Muscle layer of duodenum (tissue), 2 donors: ENCODE data around the gene CDK14.

Experiments used
- H3K27ac ChIP-seq: one replicate; pipeline ENCODE4 v1.7.0; 2013; ENCODE audit warnings: mild to moderate bottlenecking, low read length
- H3K27me3 ChIP-seq: one replicate; pipeline ENCODE4 v1.7.0; 2013; ENCODE audit warnings: low read depth, mild to moderate bottlenecking, control low read depth, low read length
- H3K36me3 ChIP-seq, 2 donors: one replicate each; pipeline ENCODE4 v1.7.0; 2013; ENCODE audit warnings: low read length in 2 of 2, control low read depth in 1 of 2, mild to moderate bottlenecking in 1 of 2; ENCODE audit not compliant: insufficient read depth in 2 of 2, control insufficient read depth in 1 of 2
- H3K4me1 ChIP-seq, 2 donors: one replicate each; pipeline ENCODE4 v1.7.0; 2013; ENCODE audit warnings: low read length in 2 of 2, mild to moderate bottlenecking in 2 of 2, control low read depth in 1 of 2, moderate library complexity in 1 of 2; ENCODE audit not compliant: insufficient read depth in 2 of 2, control insufficient read depth in 1 of 2
- H3K4me3 ChIP-seq, 2 donors: one replicate each; pipeline ENCODE4 v1.7.0; 2013; ENCODE audit warnings: low read length in 2 of 2, low read depth in 1 of 2, mild to moderate bottlenecking in 1 of 2
- H3K9me3 ChIP-seq, 2 donors: one replicate each; pipeline ENCODE4 v1.7.0; 2013; ENCODE audit warnings: low read length in 2 of 2, control low read depth in 1 of 2, mild to moderate bottlenecking in 1 of 2; ENCODE audit not compliant: control insufficient read depth in 1 of 2
- donor health status: healthy.

The CDK14 gene

GRCh38 chr7:91089382-91089963 is 493.4 kb downstream of the CDK14 start:
- H3K27ac ChIP-seq, result no peak overlapping the region
- H3K36me3 ChIP-seq, result no peaks in the 10 kb centered on the region
- peaks cover 0 to under 1% of the 10 kb centered on the region in 2 donors for H3K4me1 ChIP-seq
- peak overlapping the region in 1 of 2 donors; percentile 42 for H3K4me3 ChIP-seq
- H3K9me3 ChIP-seq, result no peaks in the 10 kb centered on the region
- no peaks in the 10 kb centered on the region for H3K27me3 ChIP-seq

GRCh38 chr7:91090684-91091083 is 494.6 kb downstream of the CDK14 start:
- Histone ChIP-seq H3K4me3 (no peak overlapping the region), H3K27ac (no peak overlapping the region), H3K27me3 (no peaks in the 10 kb centered on the region), H3K4me1 (no peaks in the 10 kb centered on the region), H3K36me3 (no peaks in the 10 kb centered on the region), H3K9me3 (no peaks in the 10 kb centered on the region)

GRCh38 chr7:91091631-91092030 is 495.5 kb downstream of the CDK14 start:
- Histone ChIP-seq H3K4me1 (no peaks in the 10 kb centered on the region), H3K9me3 (no peaks in the 10 kb centered on the region), H3K4me3 (no peak overlapping the region), H3K27ac (no peak overlapping the region), H3K36me3 (no peaks in the 10 kb centered on the region), H3K27me3 (no peaks in the 10 kb centered on the region)

- no peaks in the 10 kb centered on the region for H3K4me1 ChIP-seq
- no peak overlapping the region for H3K27ac ChIP-seq
- H3K9me3 ChIP-seq, result no peaks in the 10 kb centered on the region
- no peak overlapping the region for H3K4me3 ChIP-seq
- H3K27me3 ChIP-seq, result no peaks in the 10 kb centered on the region
- H3K36me3 ChIP-seq, result no peaks in the 10 kb centered on the region
Measured at GRCh38 chr7:91093181-91093580, 497.1 kb downstream of the CDK14 start.

- Histone ChIP-seq H3K4me1 (no peaks in the 10 kb centered on the region), H3K27ac (no peak overlapping the region), H3K4me3 (no peak overlapping the region), H3K27me3 (no peaks in the 10 kb centered on the region), H3K9me3 (no peaks in the 10 kb centered on the region), H3K36me3 (no peaks in the 10 kb centered on the region)
Measured at GRCh38 chr7:91098566-91098965, 502.4 kb downstream of the CDK14 start.

GRCh38 chr7:91103363-91103762 is 507.2 kb downstream of the CDK14 start:
- Histone ChIP-seq H3K4me1 (no peaks in the 10 kb centered on the region), H3K27ac (no peak overlapping the region), H3K4me3 (no peak overlapping the region), H3K36me3 (no peaks in the 10 kb centered on the region), H3K27me3 (no peaks in the 10 kb centered on the region), H3K9me3 (no peaks in the 10 kb centered on the region)

- no peak overlapping the region for H3K4me3 ChIP-seq
- H3K36me3 ChIP-seq, result no peaks in the 10 kb centered on the region
- H3K4me1 ChIP-seq, result no peaks in the 10 kb centered on the region
- no peaks in the 10 kb centered on the region for H3K27me3 ChIP-seq
- no peaks in the 10 kb centered on the region for H3K9me3 ChIP-seq
- no peak overlapping the region for H3K27ac ChIP-seq
Measured at GRCh38 chr7:91107460-91107859, 511.3 kb downstream of the CDK14 start.

GRCh38 chr7:91109200-91109599 is 513.1 kb downstream of the CDK14 start:
- Histone ChIP-seq H3K4me1 (no peaks in the 10 kb centered on the region), H3K27me3 (no peaks in the 10 kb centered on the region), H3K36me3 (no peaks in the 10 kb centered on the region), H3K4me3 (no peak overlapping the region), H3K9me3 (no peaks in the 10 kb centered on the region), H3K27ac (no peak overlapping the region)

GRCh38 chr7:91112902-91113341 is 516.8 kb downstream of the CDK14 start:
- Histone ChIP-seq H3K4me1 (no peaks in the 10 kb centered on the region), H3K27ac (no peak overlapping the region)

GRCh38 chr7:91114232-91114631 is 518.1 kb downstream of the CDK14 start:
- no peaks in the 10 kb centered on the region for H3K9me3 ChIP-seq
- peaks cover 0 to 9% of the 10 kb centered on the region in 2 donors for H3K36me3 ChIP-seq
- no peak overlapping the region for H3K4me3 ChIP-seq
- H3K27me3 ChIP-seq, result no peaks in the 10 kb centered on the region
- H3K4me1 ChIP-seq, result no peaks in the 10 kb centered on the region
- no peak overlapping the region for H3K27ac ChIP-seq

More at GRCh38 chr7:91112902-91113341, 516.8 kb downstream of the CDK14 start:
- Histone ChIP-seq H3K36me3 (peaks cover 0 to under 1% of the 10 kb centered on the region in 2 donors), H3K9me3 (no peaks in the 10 kb centered on the region), H3K27me3 (no peaks in the 10 kb centered on the region), H3K4me3 (no peak overlapping the region)

- Histone ChIP-seq H3K27me3 (no peaks in the 10 kb centered on the region), H3K36me3 (peaks cover 0 to 6% of the 10 kb centered on the region in 2 donors), H3K9me3 (no peaks in the 10 kb centered on the region), H3K27ac (no peak overlapping the region), H3K4me1 (peaks cover 0 to 4% of the 10 kb centered on the region in 2 donors), H3K4me3 (no peak overlapping the region)
Measured at GRCh38 chr7:91126762-91127161, 530.6 kb downstream of the CDK14 start.

- Histone ChIP-seq H3K27ac (no peak overlapping the region), H3K4me3 (no peak overlapping the region)
Measured at GRCh38 chr7:91127325-91127724, 531.2 kb downstream of the CDK14 start.

More at GRCh38 chr7:91127325-91127724, 531.2 kb downstream of the CDK14 start:
- peaks cover 0 to 6% of the 10 kb centered on the region in 2 donors for H3K36me3 ChIP-seq
- H3K9me3 ChIP-seq, result no peaks in the 10 kb centered on the region
- H3K4me1 ChIP-seq, result peaks cover 0 to 4% of the 10 kb centered on the region in 2 donors
- no peaks in the 10 kb centered on the region for H3K27me3 ChIP-seq
